Peyer's patch (tissue), 4 donors: ENCODE results near the gene AICDA.

Experiments
- POLR2A ChIP-seq, 2 donors: fragments of 450-650 bp; IDR thresholded peaks; one replicate each; pipeline ENCODE4 v1.5.1; 2017; ENCODE audit warnings: antibody characterized with exemption in 2 of 2, mild to moderate bottlenecking in 2 of 2, moderate library complexity in 2 of 2
- TF ChIP-seq, protein P1 (sequence below), 6 experiments: fragments of 450-650 bp in 4 of 6; fragments of 200-600 bp in 2 of 6; sonication (generic) in 1 of 6; IDR thresholded peaks; one replicate each; pipeline ENCODE4 v1.5.1; 2017 to 2019; ENCODE audit warnings: antibody characterized with exemption in 6 of 6, mild to moderate bottlenecking in 3 of 6, moderate library complexity in 1 of 6

DNA sequence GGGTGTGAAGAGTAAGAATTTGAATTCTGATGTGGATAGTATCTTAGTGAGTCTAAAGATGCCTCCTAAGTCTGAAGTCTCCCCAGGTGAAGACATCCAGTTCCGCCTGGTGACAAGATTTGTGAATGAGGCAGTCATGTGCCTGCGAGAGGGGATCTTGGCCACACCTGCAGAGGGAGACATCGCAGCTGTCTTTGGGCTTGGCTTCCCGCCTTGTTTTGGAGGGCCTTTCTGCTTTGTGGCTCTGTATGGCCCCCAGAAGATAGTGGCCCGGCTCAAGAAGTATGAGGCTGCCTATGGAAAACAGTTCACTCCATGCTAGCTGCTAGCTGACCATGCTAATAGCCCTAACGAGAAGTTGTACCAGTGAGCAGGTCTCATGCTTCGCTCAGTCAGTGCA lies 24.6 kb upstream of the AICDA start:
- TF ChIP-seq, protein P1, sequence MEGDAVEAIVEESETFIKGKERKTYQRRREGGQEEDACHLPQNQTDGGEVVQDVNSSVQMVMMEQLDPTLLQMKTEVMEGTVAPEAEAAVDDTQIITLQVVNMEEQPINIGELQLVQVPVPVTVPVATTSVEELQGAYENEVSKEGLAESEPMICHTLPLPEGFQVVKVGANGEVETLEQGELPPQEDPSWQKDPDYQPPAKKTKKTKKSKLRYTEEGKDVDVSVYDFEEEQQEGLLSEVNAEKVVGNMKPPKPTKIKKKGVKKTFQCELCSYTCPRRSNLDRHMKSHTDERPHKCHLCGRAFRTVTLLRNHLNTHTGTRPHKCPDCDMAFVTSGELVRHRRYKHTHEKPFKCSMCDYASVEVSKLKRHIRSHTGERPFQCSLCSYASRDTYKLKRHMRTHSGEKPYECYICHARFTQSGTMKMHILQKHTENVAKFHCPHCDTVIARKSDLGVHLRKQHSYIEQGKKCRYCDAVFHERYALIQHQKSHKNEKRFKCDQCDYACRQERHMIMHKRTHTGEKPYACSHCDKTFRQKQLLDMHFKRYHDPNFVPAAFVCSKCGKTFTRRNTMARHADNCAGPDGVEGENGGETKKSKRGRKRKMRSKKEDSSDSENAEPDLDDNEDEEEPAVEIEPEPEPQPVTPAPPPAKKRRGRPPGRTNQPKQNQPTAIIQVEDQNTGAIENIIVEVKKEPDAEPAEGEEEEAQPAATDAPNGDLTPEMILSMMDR (IDR thresholded peaks at IDR 0.05), result no peak
- no peak for TF ChIP-seq POLR2A (IDR thresholded peaks at IDR 0.05)
